B cell (primary cell): ENCODE results near the gene TECPR2. TPM values are rescaled to one million over a fixed set of nuclear protein-coding genes. Genes with fewer than 3 reads are reported as not detected.

ENCODE experiments used
- ATAC-seq: fragments of 200-7000 bp; cut with Tn5 transposase; one replicate; pipeline ENCODE4 v1.10.0; 2021; ENCODE audit warnings: low read depth, mild to moderate bottlenecking, moderate number of reproducible peaks, moderate library complexity
- CTCF ChIA-PET: fragments of 350-600 bp; sonication (Branson Sonifier 250); formaldehyde crosslinking; loops from one replicate; lab custom pipeline; 2021; ENCODE audit warnings: antibody characterized with exemption, inconsistent platforms; lab: Charles Lee
- POLR2A ChIA-PET: fragments of 350-600 bp; sonication (Branson Sonifier 250); formaldehyde crosslinking; loops from one replicate; lab custom pipeline; 2021; ENCODE audit warnings: antibody characterized with exemption; lab: Charles Lee
- DNase-seq: peaks from one replicate; pipeline ENCODE4 v3.0.0; 2013
- H2AFZ ChIP-seq: 2 replicates; pipeline ENCODE4 v1.6.1; 2012; ENCODE audit warnings: mild to moderate bottlenecking, low read depth, low read length; ENCODE audit not compliant: insufficient read depth, poor library complexity, severe bottlenecking
- H3K27ac ChIP-seq, 2 donors: 1 replicate in 1 of 2; 2 replicates in 1 of 2; pipeline ENCODE4 v1.5.1; 2012 to 2013; ENCODE audit warnings: low read length in 2 of 2, mild to moderate bottlenecking in 2 of 2, moderate library complexity in 1 of 2
- H3K27me3 ChIP-seq, 4 experiments: fragments of 200-600 bp in 1 of 4; sonication (generic) in 1 of 4; replicated peaks in 1 of 4; 1 replicate in 2 of 4; 2 replicates in 2 of 4; pipeline versions ENCODE4 v1.6.1 to v1.7.0; 2013 to 2016; ENCODE audit warnings: low read length in 3 of 4, mild to moderate bottlenecking in 2 of 4, mixed read lengths in 1 of 4, moderate library complexity in 1 of 4; ENCODE audit not compliant: insufficient read depth in 4 of 4, control insufficient read depth in 3 of 4; ENCODE audit errors: control extremely low read depth in 1 of 4
- H3K36me3 ChIP-seq, 2 experiments: replicated peaks in 1 of 2; 1 replicate in 1 of 2; 2 replicates in 1 of 2; pipeline versions ENCODE4 v1.6.1 to v1.7.1; 2013; ENCODE audit warnings: low read length in 1 of 2; ENCODE audit not compliant: insufficient read depth in 2 of 2, control insufficient read depth in 1 of 2; ENCODE audit errors: control extremely low read depth in 1 of 2, extremely low read depth in 1 of 2
- H3K4me1 ChIP-seq, 2 donors: fragments of 200-600 bp in 1 of 2; sonication (generic) in 1 of 2; 1 replicate in 1 of 2; 2 replicates in 1 of 2; pipeline versions ENCODE4 v1.5.1 to v1.6.1; 2013 to 2017; ENCODE audit warnings: low read length in 2 of 2; ENCODE audit not compliant: control insufficient read depth in 2 of 2, insufficient read depth in 2 of 2
- H3K4me2 ChIP-seq: replicated peaks from 2 replicates; pipeline ENCODE3; 2012; ENCODE audit warnings: mild to moderate bottlenecking, low read depth, low read length; ENCODE audit not compliant: poor library complexity, severe bottlenecking
- H3K4me3 ChIP-seq, 5 experiments: fragments of 200-600 bp in 1 of 5; sonication (generic) in 1 of 5; 1 replicate in 3 of 5; 2 replicates in 2 of 5; pipeline versions ENCODE4 v1.5.1 to v1.7.0; 2011 to 2016; ENCODE audit warnings: low read length in 4 of 5, mild to moderate bottlenecking in 4 of 5, low read depth in 2 of 5, control low read depth in 1 of 5, moderate library complexity in 1 of 5; ENCODE audit not compliant: insufficient read depth in 1 of 5; ENCODE audit errors: control extremely low read depth in 1 of 5, extremely low read depth in 1 of 5
- H3K79me2 ChIP-seq: fragments of 200-600 bp; sonication (generic); one replicate; pipeline ENCODE4 v1.6.0; 2016; ENCODE audit warnings: low read length; ENCODE audit not compliant: control insufficient read depth, insufficient read depth
- H3K9ac ChIP-seq: fragments of 200-600 bp; sonication (generic); 2 replicates; pipeline ENCODE4 v1.6.1; 2017; ENCODE audit warnings: mild to moderate bottlenecking, low read length, moderate library complexity
- H3K9me3 ChIP-seq, 3 donors: one replicate each; pipeline versions ENCODE4 v1.6.1 to v1.7.1; 2013; ENCODE audit warnings: low read length in 2 of 3; ENCODE audit not compliant: control insufficient read depth in 2 of 3, insufficient read depth in 1 of 3; ENCODE audit errors: control extremely low read depth in 1 of 3
- H4K20me1 ChIP-seq: 2 replicates; pipeline ENCODE4 v1.6.0; 2012; ENCODE audit warnings: mild to moderate bottlenecking, low read length; ENCODE audit not compliant: insufficient read depth, control insufficient read depth, poor library complexity, severe bottlenecking
- H3K27ac Mint-ChIP-seq: one replicate; pipeline ENCODE4 v1.8.0; 2021; ENCODE audit warnings: mixed read lengths
- H3K27me3 Mint-ChIP-seq: one replicate; pipeline ENCODE4 v1.8.0; 2021; ENCODE audit warnings: mixed read lengths
- H3K4me1 Mint-ChIP-seq: one replicate; pipeline ENCODE4 v1.8.0; 2021; ENCODE audit warnings: mixed read lengths
- H3K4me3 Mint-ChIP-seq: one replicate; pipeline ENCODE4 v1.8.0; 2021; ENCODE audit warnings: mixed read lengths
- H3K9me3 Mint-ChIP-seq: one replicate; pipeline ENCODE4 v1.8.0; 2022; ENCODE audit warnings: mixed read lengths; ENCODE audit not compliant: insufficient read depth
- CTCF ChIP-seq: fragments of 200-600 bp; IDR thresholded peaks from one replicate; pipeline ENCODE4 v1.8.0; 2022; ENCODE audit warnings: antibody characterized with exemption, mild to moderate bottlenecking
- EZH2 ChIP-seq: IDR thresholded peaks from 2 replicates; pipeline ENCODE4 v1.6.1; 2012; ENCODE audit warnings: borderline replicate concordance, low read depth, mild to moderate bottlenecking, moderate library complexity, low read length; ENCODE audit not compliant: insufficient read depth, poor library complexity, severe bottlenecking
- WGBS: methylation state at CpG from one replicate; pipeline ENCODE4 v1.1.5; 2013; ENCODE audit warnings: missing lambda C conversion rate; ENCODE audit not compliant: insufficient coverage; 5-methylcytosine and 5-hydroxymethylcytosine counted together
- intact Hi-C: fragments of 100-400 bp; cut with micrococcal nuclease; formaldehyde crosslinking; loops from one replicate; pipeline ENCODE4 v1.10.0; 2022
- polyA plus RNA-seq: library from polyadenylated mRNA; depleted of rRNA; stranded (reverse); fragments of >200 nt; gene quantifications from 2 replicates; pipeline ENCODE4 v1.2.3, GENCODE V29; 2012
- total RNA-seq, 2 donors: library from RNA; stranded (reverse); fragments of 120-200 nt in 1 of 2; gene quantifications; 1 replicate in 1 of 2; 2 replicates in 1 of 2; pipeline versions ENCODE4 v1.2.3 to v1.2.4, GENCODE V29; 2013 to 2022

Gene TECPR2
- total and polyA plus RNA-seq, 2 donors (not counting 1 experiment from before 2014, with no cell fraction given) = 4.7 to 10.8 TPM

- ATAC-seq (peak; percentile 84), DNase-seq (peak; percentile 86)
- Histone ChIP-seq H2AFZ (peak within 1 kb of the TSS; percentile 82), H3K4me2 (peak within 1 kb of the TSS; percentile 99), H3K9me3 (peaks cover 0 to 12% (median 0%) of the 10 kb centered on the region in 3 donors), H3K27me3 (peaks cover 0 to 11% (median 0%) of the 10 kb centered on the region in 4 experiments), H3K9ac (peak within 1 kb of the TSS; percentile 85), H3K4me1 (peaks cover 15 to 17% of the 10 kb centered on the region in 2 donors), H3K79me2 (no peaks in the 10 kb centered on the region), H3K36me3 (no peaks in the 10 kb centered on the region), H3K4me3 (peak within 1 kb of the TSS; percentile 17 to 76 (median 72)), H4K20me1 (no peaks in the 10 kb centered on the region), H3K27ac (no peak within 1 kb of the TSS)
- Mint-ChIP-seq H3K27me3 (peaks cover 9% of the 10 kb centered on the region), H3K9me3 (no peaks in the 10 kb centered on the region), H3K4me3 (peak within 1 kb of the TSS; percentile 90), H3K4me1 (peaks cover 12% of the 10 kb centered on the region), H3K27ac (peak within 1 kb of the TSS; percentile 68)
- ChIA-PET CTCF (interaction anchor here (0.6 to 1.2 kb wide), 5 partner anchors 11 to 153 kb away, joined by 3 to 4 read pairs (median 3); no protein-coding TSS in a partner anchor), POLR2A (no interaction called here)
- TF ChIP-seq EZH2 (no peak), CTCF (no peak)
- WGBS = 1% methylated on average over 91 of the region's 91 CpGs
- intact Hi-C loops = loop anchor here (1.0 to 5.0 kb wide), 2 partner anchors 14 to 148 kb away; partner anchors contain the start of genes CINP and TECPR2
Measured at GRCh38 chr14:102509746-102510615, 147.2 kb downstream of the TECPR2 start, which contains the start of gene ANKRD9. Gene ANKRD9 (minus strand): TSS chr14:102509776. CDS start chr14:102507889, 1,887 bp downstream.
